OCI-LY7 (cell line): Measurements from ENCODE around the gene GPATCH3.

Experiments used
- EZH2phosphoT487 ChIP-seq: fragments of 200-600 bp; sonication (generic); IDR thresholded peaks from 2 replicates; pipeline ENCODE4 v1.6.1; 2018; ENCODE audit warnings: low read depth, borderline replicate concordance, mild to moderate bottlenecking, mixed run types, antibody characterized with exemption, low read length, moderate library complexity, mixed read lengths
- TF ChIP-seq, protein P1 (sequence below): fragments of 200-600 bp; sonication (generic); conservative IDR thresholded peaks from 2 replicates; pipeline ENCODE4 v1.5.1; 2014; ENCODE audit warnings: mild to moderate bottlenecking, antibody characterized with exemption, low read length, moderate library complexity, mixed read lengths

- TF ChIP-seq, protein P1, sequence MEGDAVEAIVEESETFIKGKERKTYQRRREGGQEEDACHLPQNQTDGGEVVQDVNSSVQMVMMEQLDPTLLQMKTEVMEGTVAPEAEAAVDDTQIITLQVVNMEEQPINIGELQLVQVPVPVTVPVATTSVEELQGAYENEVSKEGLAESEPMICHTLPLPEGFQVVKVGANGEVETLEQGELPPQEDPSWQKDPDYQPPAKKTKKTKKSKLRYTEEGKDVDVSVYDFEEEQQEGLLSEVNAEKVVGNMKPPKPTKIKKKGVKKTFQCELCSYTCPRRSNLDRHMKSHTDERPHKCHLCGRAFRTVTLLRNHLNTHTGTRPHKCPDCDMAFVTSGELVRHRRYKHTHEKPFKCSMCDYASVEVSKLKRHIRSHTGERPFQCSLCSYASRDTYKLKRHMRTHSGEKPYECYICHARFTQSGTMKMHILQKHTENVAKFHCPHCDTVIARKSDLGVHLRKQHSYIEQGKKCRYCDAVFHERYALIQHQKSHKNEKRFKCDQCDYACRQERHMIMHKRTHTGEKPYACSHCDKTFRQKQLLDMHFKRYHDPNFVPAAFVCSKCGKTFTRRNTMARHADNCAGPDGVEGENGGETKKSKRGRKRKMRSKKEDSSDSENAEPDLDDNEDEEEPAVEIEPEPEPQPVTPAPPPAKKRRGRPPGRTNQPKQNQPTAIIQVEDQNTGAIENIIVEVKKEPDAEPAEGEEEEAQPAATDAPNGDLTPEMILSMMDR, result no peak
- no peak for TF ChIP-seq EZH2phosphoT487
Observed at GRCh38 chr1:26856604-26857469, 43.4 kb downstream of the GPATCH3 start.
